Measurements from ENCODE around the gene MACROD2.

Gene MACROD2

GRCh38 chr20:15921930-15922329 lies 1926.6 kb downstream of the MACROD2 start:
- DNase-seq: no peak

- no peak for DNase-seq
Observed at GRCh38 chr20:15922556-15922955, 1927.2 kb downstream of the MACROD2 start.

GRCh38 chr20:15923030-15923776 lies 1927.9 kb downstream of the MACROD2 start:
- no peak for DNase-seq

GRCh38 chr20:15924556-15924955 lies 1929.2 kb downstream of the MACROD2 start:
- DNase-seq: no peak

GRCh38 chr20:15925376-15925775 lies 1930.1 kb downstream of the MACROD2 start:
- no peak for DNase-seq

GRCh38 chr20:15927893-15928650 lies 1932.8 kb downstream of the MACROD2 start:
- no peak for DNase-seq

- no peak for DNase-seq
Observed at GRCh38 chr20:15928946-15929345, 1933.6 kb downstream of the MACROD2 start.

- no peak for DNase-seq
Observed at GRCh38 chr20:15930311-15931305, 1935.3 kb downstream of the MACROD2 start.

GRCh38 chr20:15931897-15932296 lies 1936.6 kb downstream of the MACROD2 start:
- no peak for DNase-seq

- DNase-seq: no peak
Observed at GRCh38 chr20:15937179-15937578, 1941.9 kb downstream of the MACROD2 start.

- DNase-seq: no peak
Observed at GRCh38 chr20:15938847-15939246, 1943.5 kb downstream of the MACROD2 start.

- no peak for DNase-seq
Observed at GRCh38 chr20:15940127-15940526, 1944.8 kb downstream of the MACROD2 start.

- DNase-seq: no peak
Observed at GRCh38 chr20:15942130-15942529, 1946.8 kb downstream of the MACROD2 start.

- no peak for DNase-seq
Observed at GRCh38 chr20:15945289-15945688, 1950.0 kb downstream of the MACROD2 start.

GRCh38 chr20:15949391-15949790 lies 1954.1 kb downstream of the MACROD2 start:
- no peak for DNase-seq

- DNase-seq: no peak
Observed at GRCh38 chr20:15951658-15952057, 1956.3 kb downstream of the MACROD2 start.

GRCh38 chr20:15958142-15958541 lies 1962.8 kb downstream of the MACROD2 start:
- DNase-seq: no peak

GRCh38 chr20:15965165-15965564 lies 1969.8 kb downstream of the MACROD2 start:
- DNase-seq: no peak

- DNase-seq: no peak
Observed at GRCh38 chr20:15967334-15967733, 1972.0 kb downstream of the MACROD2 start.

GRCh38 chr20:15976047-15976736 lies 1980.9 kb downstream of the MACROD2 start:
- no peak for DNase-seq

- DNase-seq: no peak
Observed at GRCh38 chr20:15977026-15977425, 1981.7 kb downstream of the MACROD2 start.

- DNase-seq: no peak
Observed at GRCh38 chr20:15977758-15978157, 1982.4 kb downstream of the MACROD2 start.

All from activated naive CD4-positive, alpha-beta T cell (primary cell).